ENCODE measurements around the gene ZNF664.
A peak's percentile ranks its signal among the peaks of the same experiment; 100 is the strongest.

Gene ZNF664

DNA sequence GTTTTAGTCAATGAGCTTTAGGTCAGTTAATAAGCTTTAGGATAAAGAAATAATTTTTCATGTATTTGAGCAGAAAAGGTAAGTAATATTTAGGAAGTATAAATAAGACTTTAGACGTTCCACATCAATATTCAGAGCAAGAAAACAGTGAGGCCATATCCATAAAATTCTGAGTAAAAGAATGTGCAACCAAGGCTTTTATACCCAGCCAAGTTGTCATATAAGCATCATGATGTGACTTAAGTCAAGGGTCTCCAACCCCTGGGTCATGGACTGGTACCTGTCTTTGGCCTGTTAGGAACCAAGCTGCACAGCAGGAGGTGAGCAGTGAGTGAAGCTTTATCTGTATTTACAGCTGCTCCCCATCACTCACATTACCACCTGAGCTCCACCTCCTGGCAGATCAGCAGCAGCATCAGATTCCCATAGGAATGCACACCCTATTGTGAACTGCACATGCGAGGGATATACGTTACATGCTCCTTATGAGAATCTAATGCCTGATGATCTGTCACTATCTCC is 74.1 kb downstream of the ZNF664 start:
- Histone ChIP-seq H3K27me3 (ENCODE audit: control insufficient read depth in 3 of 3, insufficient read depth in 3 of 3, low read depth in 1 of 3, low read length in 3 of 3) (no peaks in the 10 kb centered on the region), H2BK120ac (ENCODE audit: low read depth, low read length) (no peak overlapping the region), H3K36me3 (replicated peaks in 1 of 2; ENCODE audit: control insufficient read depth in 2 of 2, insufficient read depth in 2 of 2, low read length in 2 of 2) (no peaks in the 10 kb centered on the region), H3K4me3 (ENCODE audit: low read length in 2 of 2) (no peak overlapping the region), H2AFZ (ENCODE audit: low read length) (no peak overlapping the region), H2BK12ac (ENCODE audit: low read length) (no peak overlapping the region), H3K4me2 (ENCODE audit: insufficient read depth, low read length, poor library complexity, severe bottlenecking) (no peak overlapping the region), H3K27ac (replicated peaks; ENCODE audit: low read length) (no peak overlapping the region), H3K4ac (ENCODE audit: low read length) (no peak overlapping the region), H3K4me1 (ENCODE audit: control insufficient read depth in 2 of 2, insufficient read depth in 1 of 2, low read depth in 1 of 2, low read length in 2 of 2) (peaks cover 4 to 21% of the 10 kb centered on the region in 2 donors), H3K18ac (ENCODE audit: low read length) (no peak overlapping the region), H3K79me1 (ENCODE audit: low read depth, low read length) (no peaks in the 10 kb centered on the region), H3K9ac (ENCODE audit: low read depth, low read length, poor library complexity) (no peak overlapping the region), H2AK5ac (ENCODE audit: low read depth, low read length) (no peak overlapping the region), H2BK5ac (ENCODE audit: low read length) (no peak overlapping the region), H2BK15ac (ENCODE audit: low read length) (no peak overlapping the region), H3K23ac (ENCODE audit: low read depth, low read length, poor library complexity) (no peak overlapping the region), H4K91ac (ENCODE audit: low read depth, low read length, poor library complexity) (no peak overlapping the region), H4K8ac (ENCODE audit: low read depth, low read length) (no peak overlapping the region), H3K9me3 (replicated peaks in 1 of 2; ENCODE audit: control insufficient read depth in 2 of 2, insufficient read depth in 1 of 2, low read depth in 1 of 2, low read length in 2 of 2) (peaks cover 6 to 21% of the 10 kb centered on the region in 2 donors), H3K14ac (ENCODE audit: low read length) (no peak overlapping the region)
- no peak for DNase-seq (ENCODE audit: low spot score)
- WGBS, 2 donors (ENCODE audit: extremely low coverage in 2 of 2, insufficient read length in 2 of 2, insufficient replicate concordance in 1 of 2) = no CpG with 5 or more reads among the region's 3 CpGs

DNA sequence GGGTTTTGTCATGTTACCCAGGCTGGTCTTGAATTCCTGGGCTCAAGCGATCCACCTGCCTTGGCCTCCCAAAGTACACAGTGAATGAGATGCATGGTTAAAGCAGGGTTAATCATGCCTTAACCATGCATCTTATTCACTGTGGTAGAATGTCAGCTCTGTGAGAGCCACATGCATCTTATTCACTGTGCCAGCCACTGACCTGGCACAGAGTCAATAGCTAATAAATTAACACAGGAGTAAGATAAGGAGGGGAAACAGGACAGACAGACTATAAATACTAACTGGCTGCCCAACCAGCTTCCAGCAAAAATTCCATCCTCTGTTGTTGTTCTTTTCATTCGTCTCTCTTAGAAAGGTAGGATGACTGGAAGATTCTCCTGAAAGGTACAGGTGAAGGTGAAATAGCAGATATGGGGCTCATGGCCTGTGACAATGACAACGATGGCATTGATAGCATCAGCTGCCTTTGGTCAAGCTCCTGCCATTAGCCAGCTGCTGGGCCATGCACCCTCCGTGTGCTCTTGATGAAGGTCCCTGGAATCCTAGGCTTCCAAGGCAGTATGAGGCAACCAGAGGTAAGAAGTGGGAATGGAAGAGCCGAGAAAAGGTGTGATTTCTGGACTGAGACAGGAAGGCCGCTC is 76.6 kb downstream of the ZNF664 start:
- no peak overlapping the region for H2BK12ac ChIP-seq (ENCODE audit: low read length)
- H2BK120ac ChIP-seq (ENCODE audit: low read depth, low read length) = no peak overlapping the region
- no peak overlapping the region for H3K23ac ChIP-seq (ENCODE audit: low read depth, low read length, poor library complexity)
- no peaks in the 10 kb centered on the region for H3K27me3 ChIP-seq (ENCODE audit: control insufficient read depth in 3 of 3, insufficient read depth in 3 of 3, low read depth in 1 of 3, low read length in 3 of 3)
- peaks cover 6 to 22% of the 10 kb centered on the region in 2 donors for H3K4me1 ChIP-seq (ENCODE audit: control insufficient read depth in 2 of 2, insufficient read depth in 1 of 2, low read depth in 1 of 2, low read length in 2 of 2)
- H3K14ac ChIP-seq (ENCODE audit: low read length) = no peak overlapping the region
- H3K9ac ChIP-seq (ENCODE audit: low read depth, low read length, poor library complexity) = no peak overlapping the region
- no peaks in the 10 kb centered on the region for H3K79me1 ChIP-seq (ENCODE audit: low read depth, low read length)
- no peak overlapping the region for H4K8ac ChIP-seq (ENCODE audit: low read depth, low read length)
- DNase-seq (ENCODE audit: low spot score) = no peak
- no peak overlapping the region for H2AFZ ChIP-seq (ENCODE audit: low read length)
- H3K36me3 ChIP-seq (replicated peaks in 1 of 2; ENCODE audit: control insufficient read depth in 2 of 2, insufficient read depth in 2 of 2, low read length in 2 of 2) = no peaks in the 10 kb centered on the region
- no CpG with 5 or more reads among the region's 6 CpGs for WGBS, 2 donors (ENCODE audit: extremely low coverage in 2 of 2, insufficient read length in 2 of 2, insufficient replicate concordance in 1 of 2)
- H3K4ac ChIP-seq (ENCODE audit: low read length) = no peak overlapping the region
- H2BK15ac ChIP-seq (ENCODE audit: low read length) = no peak overlapping the region
- peak overlapping the region; percentile 23 for H3K18ac ChIP-seq (ENCODE audit: low read length)
- H2BK5ac ChIP-seq (ENCODE audit: low read length) = no peak overlapping the region
- H2AK5ac ChIP-seq (ENCODE audit: low read depth, low read length) = no peak overlapping the region
- H3K4me2 ChIP-seq (ENCODE audit: insufficient read depth, low read length, poor library complexity, severe bottlenecking) = no peak overlapping the region
- H3K4me3 ChIP-seq (ENCODE audit: low read length in 2 of 2) = no peak overlapping the region
- H3K9me3 ChIP-seq (replicated peaks in 1 of 2; ENCODE audit: control insufficient read depth in 2 of 2, insufficient read depth in 1 of 2, low read depth in 1 of 2, low read length in 2 of 2) = peaks cover 9 to 21% of the 10 kb centered on the region in 2 donors
- H3K27ac ChIP-seq (replicated peaks; ENCODE audit: low read length) = no peak overlapping the region
- H4K91ac ChIP-seq (ENCODE audit: low read depth, low read length, poor library complexity) = no peak overlapping the region

DNA sequence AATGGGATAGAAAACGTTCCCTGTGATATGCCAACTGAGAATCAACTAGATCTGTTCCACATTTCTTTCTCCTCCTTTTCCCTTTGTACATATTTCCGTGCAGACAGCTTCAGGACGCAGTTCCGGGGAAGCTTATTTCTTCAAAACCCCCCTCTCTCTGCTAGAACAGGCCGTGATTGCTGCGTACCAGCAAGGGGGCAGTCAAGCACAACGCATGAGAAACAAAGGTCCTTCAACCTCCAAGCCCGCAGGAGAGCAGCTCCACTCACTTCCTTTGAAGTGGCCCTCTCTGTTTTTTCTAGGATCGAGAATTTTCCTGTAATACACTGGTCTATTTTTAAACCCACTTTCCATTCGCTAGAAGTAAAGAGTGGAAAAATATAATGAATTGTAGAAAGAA is 80.8 kb downstream of the ZNF664 start:
- peak overlapping the region; percentile 74 for H2AFZ ChIP-seq (ENCODE audit: low read length)
- DNase-seq (ENCODE audit: low spot score) = peak; percentile 51

DNA sequence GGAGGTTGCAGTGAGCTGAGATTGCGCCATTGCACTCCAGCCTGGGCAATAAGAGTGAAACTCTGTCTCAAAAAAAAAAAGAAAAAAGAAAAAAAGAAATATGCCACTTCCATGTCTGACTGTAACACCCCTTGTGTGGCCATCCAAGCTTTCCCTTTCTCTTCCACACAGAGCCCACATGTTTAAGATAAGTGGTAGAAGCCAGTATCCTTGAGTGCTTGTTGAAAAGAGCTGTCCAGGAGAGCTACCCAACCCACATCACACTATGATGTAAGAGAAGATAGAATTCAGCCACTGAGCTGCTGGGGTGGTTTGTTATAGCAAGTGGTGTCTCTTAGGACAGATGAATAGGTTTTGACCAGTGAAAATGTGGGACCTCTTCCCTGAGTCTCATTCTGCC is 82.1 kb downstream of the ZNF664 start:
- Histone ChIP-seq H3K23ac (ENCODE audit: low read depth, low read length, poor library complexity) (no peak overlapping the region), H4K8ac (ENCODE audit: low read depth, low read length) (no peak overlapping the region), H3K4me3 (ENCODE audit: low read length in 2 of 2) (no peak overlapping the region), H3K4me2 (ENCODE audit: insufficient read depth, low read length, poor library complexity, severe bottlenecking) (no peak overlapping the region), H2BK12ac (ENCODE audit: low read length) (no peak overlapping the region), H3K18ac (ENCODE audit: low read length) (no peak overlapping the region), H2BK5ac (ENCODE audit: low read length) (no peak overlapping the region), H3K4me1 (ENCODE audit: control insufficient read depth in 2 of 2, insufficient read depth in 1 of 2, low read depth in 1 of 2, low read length in 2 of 2) (peaks cover 2 to 5% of the 10 kb centered on the region in 2 donors), H4K91ac (ENCODE audit: low read depth, low read length, poor library complexity) (no peak overlapping the region), H3K4ac (ENCODE audit: low read length) (no peak overlapping the region), H3K9ac (ENCODE audit: low read depth, low read length, poor library complexity) (no peak overlapping the region), H2BK15ac (ENCODE audit: low read length) (no peak overlapping the region), H2AK5ac (ENCODE audit: low read depth, low read length) (no peak overlapping the region), H2BK120ac (ENCODE audit: low read depth, low read length) (no peak overlapping the region), H2AFZ (ENCODE audit: low read length) (no peak overlapping the region), H3K27me3 (ENCODE audit: control insufficient read depth in 3 of 3, insufficient read depth in 3 of 3, low read depth in 1 of 3, low read length in 3 of 3) (no peaks in the 10 kb centered on the region), H3K9me3 (replicated peaks in 1 of 2; ENCODE audit: control insufficient read depth in 2 of 2, insufficient read depth in 1 of 2, low read depth in 1 of 2, low read length in 2 of 2) (peaks cover 4 to 5% of the 10 kb centered on the region in 2 donors), H3K36me3 (replicated peaks in 1 of 2; ENCODE audit: control insufficient read depth in 2 of 2, insufficient read depth in 2 of 2, low read length in 2 of 2) (no peaks in the 10 kb centered on the region), H3K79me1 (ENCODE audit: low read depth, low read length) (no peaks in the 10 kb centered on the region), H3K14ac (ENCODE audit: low read length) (no peak overlapping the region), H3K27ac (replicated peaks; ENCODE audit: low read length) (no peak overlapping the region)
- no peak for DNase-seq (ENCODE audit: low spot score)
- no CpG with 5 or more reads among the region's 1 CpG for WGBS, 2 donors (ENCODE audit: extremely low coverage in 2 of 2, insufficient read length in 2 of 2, insufficient replicate concordance in 1 of 2)

More for the DNA sequence above, 80.8 kb downstream of the ZNF664 start:
- H2BK12ac ChIP-seq (ENCODE audit: low read length) = no peak overlapping the region
- H2AK5ac ChIP-seq (ENCODE audit: low read depth, low read length) = no peak overlapping the region
- no peak overlapping the region for H4K8ac ChIP-seq (ENCODE audit: low read depth, low read length)
- H3K4me2 ChIP-seq (ENCODE audit: insufficient read depth, low read length, poor library complexity, severe bottlenecking) = no peak overlapping the region
- no peak overlapping the region for H2BK5ac ChIP-seq (ENCODE audit: low read length)
- no peak overlapping the region for H3K4ac ChIP-seq (ENCODE audit: low read length)
- no peak overlapping the region for H2BK120ac ChIP-seq (ENCODE audit: low read depth, low read length)
- no peak overlapping the region for H2BK15ac ChIP-seq (ENCODE audit: low read length)
- H3K27ac ChIP-seq (replicated peaks; ENCODE audit: low read length) = no peak overlapping the region
- H4K91ac ChIP-seq (ENCODE audit: low read depth, low read length, poor library complexity) = no peak overlapping the region
- H3K9ac ChIP-seq (ENCODE audit: low read depth, low read length, poor library complexity) = no peak overlapping the region
- no peak overlapping the region for H3K18ac ChIP-seq (ENCODE audit: low read length)
- H3K9me3 ChIP-seq (replicated peaks in 1 of 2; ENCODE audit: control insufficient read depth in 2 of 2, insufficient read depth in 1 of 2, low read depth in 1 of 2, low read length in 2 of 2) = peaks cover 0 to 3% of the 10 kb centered on the region in 2 donors
- peaks cover 2 to 5% of the 10 kb centered on the region in 2 donors for H3K4me1 ChIP-seq (ENCODE audit: control insufficient read depth in 2 of 2, insufficient read depth in 1 of 2, low read depth in 1 of 2, low read length in 2 of 2)
- no peak overlapping the region for H3K14ac ChIP-seq (ENCODE audit: low read length)
- no peak overlapping the region for H3K4me3 ChIP-seq (ENCODE audit: low read length in 2 of 2)
- WGBS, 2 donors (ENCODE audit: extremely low coverage in 2 of 2, insufficient read length in 2 of 2, insufficient replicate concordance in 1 of 2) = no CpG with 5 or more reads among the region's 10 CpGs
- H3K27me3 ChIP-seq (ENCODE audit: control insufficient read depth in 3 of 3, insufficient read depth in 3 of 3, low read depth in 1 of 3, low read length in 3 of 3) = no peaks in the 10 kb centered on the region
- H3K23ac ChIP-seq (ENCODE audit: low read depth, low read length, poor library complexity) = no peak overlapping the region
- H3K36me3 ChIP-seq (replicated peaks in 1 of 2; ENCODE audit: control insufficient read depth in 2 of 2, insufficient read depth in 2 of 2, low read length in 2 of 2) = no peaks in the 10 kb centered on the region
- H3K79me1 ChIP-seq (ENCODE audit: low read depth, low read length) = no peaks in the 10 kb centered on the region

All from neuronal stem cell (in vitro differentiated cells).